Natural killer cell (primary cell): Measurements from ENCODE around the gene MXD3. TPM values are rescaled to one million over a fixed set of nuclear protein-coding genes. Genes with fewer than 3 reads are reported as not detected.

Experiments
- ATAC-seq, 3 donors: fragments of 150-1000 bp in 2 of 3; fragments of 200-7000 bp in 1 of 3; cut with Tn5 transposase; 1 replicate in 1 of 3; 2 replicates in 2 of 3; pipeline ENCODE4 v1.10.0; 2021; ENCODE audit warnings: mild to moderate bottlenecking in 2 of 3, moderate library complexity in 2 of 3
- DNase-seq, 2 donors: peaks; one replicate each; pipeline versions ENCODE4 v3.0.0 to v3.0.0-alpha.2; 2013 to 2021; ENCODE audit warnings: mixed read lengths in 1 of 2
- H3K27ac ChIP-seq: one replicate; pipeline ENCODE4 v1.5.1; 2013; ENCODE audit warnings: mild to moderate bottlenecking, low read length
- H3K27me3 ChIP-seq: one replicate; pipeline ENCODE4 v1.6.1; 2013; ENCODE audit warnings: low read length; ENCODE audit not compliant: control insufficient read depth, insufficient read depth
- H3K36me3 ChIP-seq: one replicate; pipeline ENCODE4 v1.6.1; 2013; ENCODE audit warnings: low read length; ENCODE audit not compliant: control insufficient read depth, insufficient read depth
- H3K4me1 ChIP-seq: one replicate; pipeline ENCODE4 v1.6.1; 2013; ENCODE audit warnings: low read length; ENCODE audit not compliant: control insufficient read depth, insufficient read depth
- H3K4me3 ChIP-seq: one replicate; pipeline ENCODE4 v1.5.1; 2013; ENCODE audit warnings: low read length
- H3K9me3 ChIP-seq: one replicate; pipeline ENCODE4 v1.6.1; 2013; ENCODE audit warnings: low read length; ENCODE audit not compliant: control insufficient read depth, insufficient read depth
- H3K27ac Mint-ChIP-seq, 2 donors: one replicate each; pipeline ENCODE4 v1.8.0; 2022; ENCODE audit warnings: mild to moderate bottlenecking in 2 of 2, mixed read lengths in 2 of 2, moderate library complexity in 1 of 2
- H3K27me3 Mint-ChIP-seq, 2 donors: one replicate each; pipeline ENCODE4 v1.8.0; 2022; ENCODE audit warnings: low read depth in 2 of 2, mixed read lengths in 2 of 2
- H3K36me3 Mint-ChIP-seq: one replicate; pipeline ENCODE4 v1.8.0; 2022; ENCODE audit warnings: mixed read lengths
- H3K4me1 Mint-ChIP-seq, 2 donors: one replicate each; pipeline ENCODE4 v1.8.0; 2022; ENCODE audit warnings: mixed read lengths in 2 of 2
- H3K4me3 Mint-ChIP-seq: one replicate; pipeline ENCODE4 v1.8.0; 2022; ENCODE audit warnings: mild to moderate bottlenecking, moderate library complexity, mixed read lengths
- H3K9me3 Mint-ChIP-seq, 2 donors: one replicate each; pipeline ENCODE4 v1.8.0; 2022; ENCODE audit warnings: mixed read lengths in 2 of 2
- WGBS: methylation state at CpG from one replicate; pipeline ENCODE4 v1.1.7; 2013; ENCODE audit warnings: missing lambda C conversion rate; ENCODE audit not compliant: insufficient coverage; 5-methylcytosine and 5-hydroxymethylcytosine counted together
- intact Hi-C: fragments of 100-400 bp; cut with micrococcal nuclease; formaldehyde crosslinking; loops from one replicate; pipeline ENCODE4 v1.14.2; 2022
- total RNA-seq, 4 donors: library from RNA; stranded (reverse); fragments of 120-200 nt in 1 of 4; gene quantifications; one replicate each; pipeline versions ENCODE4 v1.2.3 to v1.2.4, GENCODE V29; 2013 to 2022
- TF ChIP-seq, protein P1 (sequence below): fragments of 200-600 bp; IDR thresholded peaks from one replicate; pipeline ENCODE4 v1.8.0; 2022; ENCODE audit warnings: antibody characterized with exemption

The MXD3 gene
- total RNA-seq, 3 donors from 2014 or later (not counting 1 experiment from before 2014, with no cell fraction given) = 10.9 to 15.0 (median 15.0) TPM

- H3K36me3 Mint-ChIP-seq = peaks cover 10% of the 10 kb centered on the region
- H3K27ac Mint-ChIP-seq = no peak overlapping the region
- no peak overlapping the region for H3K27ac ChIP-seq
Measured at GRCh38 chr5:177293819-177294581, 17.7 kb downstream of the MXD3 start.

GRCh38 chr5:177291735-177292134 lies 20.0 kb downstream of the MXD3 start:
- no peaks in the 10 kb centered on the region for H3K9me3 Mint-ChIP-seq
- intact Hi-C loops = no loop called here
- H3K27me3 ChIP-seq = no peaks in the 10 kb centered on the region
- H3K4me1 ChIP-seq = peaks cover 16% of the 10 kb centered on the region
- no peak overlapping the region for H3K27ac Mint-ChIP-seq
- H3K27me3 Mint-ChIP-seq = no peaks in the 10 kb centered on the region
- ATAC-seq (no peak), DNase-seq (no peak)
- no peak overlapping the region for H3K4me3 Mint-ChIP-seq
- H3K4me3 ChIP-seq = no peak overlapping the region
- peaks cover 16 to 19% of the 10 kb centered on the region in 2 donors for H3K4me1 Mint-ChIP-seq
- no peaks in the 10 kb centered on the region for H3K9me3 ChIP-seq
- no peak overlapping the region for H3K27ac ChIP-seq
- peaks cover 10% of the 10 kb centered on the region for H3K36me3 Mint-ChIP-seq
- TF ChIP-seq, protein P1, sequence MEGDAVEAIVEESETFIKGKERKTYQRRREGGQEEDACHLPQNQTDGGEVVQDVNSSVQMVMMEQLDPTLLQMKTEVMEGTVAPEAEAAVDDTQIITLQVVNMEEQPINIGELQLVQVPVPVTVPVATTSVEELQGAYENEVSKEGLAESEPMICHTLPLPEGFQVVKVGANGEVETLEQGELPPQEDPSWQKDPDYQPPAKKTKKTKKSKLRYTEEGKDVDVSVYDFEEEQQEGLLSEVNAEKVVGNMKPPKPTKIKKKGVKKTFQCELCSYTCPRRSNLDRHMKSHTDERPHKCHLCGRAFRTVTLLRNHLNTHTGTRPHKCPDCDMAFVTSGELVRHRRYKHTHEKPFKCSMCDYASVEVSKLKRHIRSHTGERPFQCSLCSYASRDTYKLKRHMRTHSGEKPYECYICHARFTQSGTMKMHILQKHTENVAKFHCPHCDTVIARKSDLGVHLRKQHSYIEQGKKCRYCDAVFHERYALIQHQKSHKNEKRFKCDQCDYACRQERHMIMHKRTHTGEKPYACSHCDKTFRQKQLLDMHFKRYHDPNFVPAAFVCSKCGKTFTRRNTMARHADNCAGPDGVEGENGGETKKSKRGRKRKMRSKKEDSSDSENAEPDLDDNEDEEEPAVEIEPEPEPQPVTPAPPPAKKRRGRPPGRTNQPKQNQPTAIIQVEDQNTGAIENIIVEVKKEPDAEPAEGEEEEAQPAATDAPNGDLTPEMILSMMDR = no peak
- WGBS = 99% methylated on average over 6 of the region's 7 CpGs
- peaks cover 68% of the 10 kb centered on the region for H3K36me3 ChIP-seq

More at GRCh38 chr5:177293819-177294581, 17.7 kb downstream of the MXD3 start:
- H3K27me3 ChIP-seq = no peaks in the 10 kb centered on the region
- H3K4me3 ChIP-seq = no peak overlapping the region
- H3K4me3 Mint-ChIP-seq = no peak overlapping the region
- WGBS = 94% methylated on average over 12 of the region's 12 CpGs
- DNase-seq = no peak
- H3K4me1 ChIP-seq = peaks cover 33% of the 10 kb centered on the region
- H3K27me3 Mint-ChIP-seq = no peaks in the 10 kb centered on the region
- ATAC-seq = no peak
- peaks cover 50% of the 10 kb centered on the region for H3K36me3 ChIP-seq
- H3K9me3 Mint-ChIP-seq = no peaks in the 10 kb centered on the region
- TF ChIP-seq, protein P1 = no peak
- intact Hi-C loops = no loop called here
- no peaks in the 10 kb centered on the region for H3K9me3 ChIP-seq
- H3K4me1 Mint-ChIP-seq = peaks cover 23 to 30% of the 10 kb centered on the region in 2 donors

DNA sequence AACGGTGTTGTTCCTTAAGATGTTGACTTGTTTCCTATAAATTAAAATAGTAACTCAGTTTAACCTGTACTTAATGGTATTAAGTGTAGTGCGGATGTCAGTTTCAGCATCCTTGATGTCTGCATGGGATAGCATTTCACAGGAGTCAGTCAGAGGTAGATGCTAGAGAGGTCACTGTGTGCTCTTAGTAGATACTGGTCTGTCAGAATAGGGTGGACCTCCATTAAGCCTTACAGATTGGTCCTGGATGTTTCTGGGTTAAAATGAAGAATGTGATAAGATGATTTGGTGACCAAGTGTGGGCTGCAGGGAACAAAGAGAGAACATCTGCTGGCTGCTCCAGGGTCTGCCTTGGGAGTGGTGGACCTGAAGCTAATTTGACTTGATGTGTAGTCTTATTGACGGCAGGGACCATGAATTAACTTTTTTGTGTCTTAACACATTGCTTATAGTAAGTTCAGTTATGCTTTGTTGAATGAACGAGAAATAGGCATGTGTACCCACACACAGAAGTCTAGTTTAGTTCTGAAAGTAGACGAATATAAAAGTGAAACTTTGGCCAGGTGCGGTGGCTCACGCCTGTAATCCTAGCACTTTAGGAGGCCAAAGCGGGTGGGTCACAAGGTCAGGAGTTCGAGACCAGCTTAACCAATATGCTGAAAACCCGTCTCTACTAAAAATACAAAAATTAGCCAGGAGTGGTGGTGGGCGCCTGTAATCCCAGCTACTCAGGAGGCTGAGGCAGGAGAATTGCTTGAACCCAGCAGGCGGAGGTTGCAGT lies 20.7 kb downstream of the MXD3 start:
- ATAC-seq (no peak), DNase-seq (no peak)
- Histone ChIP-seq H3K4me1 (peaks cover 9% of the 10 kb centered on the region), H3K36me3 (peaks cover 75% of the 10 kb centered on the region), H3K27ac (no peak overlapping the region), H3K4me3 (no peak overlapping the region), H3K9me3 (no peaks in the 10 kb centered on the region), H3K27me3 (no peaks in the 10 kb centered on the region)
- no peaks in the 10 kb centered on the region for H3K9me3 Mint-ChIP-seq
- 77% methylated on average over 11 of the region's 12 CpGs for WGBS
- no peak overlapping the region for H3K4me3 Mint-ChIP-seq
- intact Hi-C loops = no loop called here
- H3K36me3 Mint-ChIP-seq = peaks cover 10% of the 10 kb centered on the region
- TF ChIP-seq, protein P1 = no peak
- no peak overlapping the region for H3K27ac Mint-ChIP-seq
- H3K27me3 Mint-ChIP-seq = no peaks in the 10 kb centered on the region
- H3K4me1 Mint-ChIP-seq = peaks cover 8 to 12% of the 10 kb centered on the region in 2 donors
